GM10266 (cell line): ENCODE measurements around the gene FAM83B.

Source experiments
- DNase-seq: peaks from one replicate; pipeline ENCODE4 v3.0.0; 2012; ENCODE audit errors: extremely low spot score
- TF ChIP-seq, protein P1 (sequence below): IDR thresholded peaks from 2 replicates; pipeline ENCODE4 v1.5.1; 2012; ENCODE audit warnings: mild to moderate bottlenecking, low read depth; ENCODE audit not compliant: control insufficient read depth, insufficient read depth; ENCODE audit errors: missing control alignments

FAM83B gene

DNA sequence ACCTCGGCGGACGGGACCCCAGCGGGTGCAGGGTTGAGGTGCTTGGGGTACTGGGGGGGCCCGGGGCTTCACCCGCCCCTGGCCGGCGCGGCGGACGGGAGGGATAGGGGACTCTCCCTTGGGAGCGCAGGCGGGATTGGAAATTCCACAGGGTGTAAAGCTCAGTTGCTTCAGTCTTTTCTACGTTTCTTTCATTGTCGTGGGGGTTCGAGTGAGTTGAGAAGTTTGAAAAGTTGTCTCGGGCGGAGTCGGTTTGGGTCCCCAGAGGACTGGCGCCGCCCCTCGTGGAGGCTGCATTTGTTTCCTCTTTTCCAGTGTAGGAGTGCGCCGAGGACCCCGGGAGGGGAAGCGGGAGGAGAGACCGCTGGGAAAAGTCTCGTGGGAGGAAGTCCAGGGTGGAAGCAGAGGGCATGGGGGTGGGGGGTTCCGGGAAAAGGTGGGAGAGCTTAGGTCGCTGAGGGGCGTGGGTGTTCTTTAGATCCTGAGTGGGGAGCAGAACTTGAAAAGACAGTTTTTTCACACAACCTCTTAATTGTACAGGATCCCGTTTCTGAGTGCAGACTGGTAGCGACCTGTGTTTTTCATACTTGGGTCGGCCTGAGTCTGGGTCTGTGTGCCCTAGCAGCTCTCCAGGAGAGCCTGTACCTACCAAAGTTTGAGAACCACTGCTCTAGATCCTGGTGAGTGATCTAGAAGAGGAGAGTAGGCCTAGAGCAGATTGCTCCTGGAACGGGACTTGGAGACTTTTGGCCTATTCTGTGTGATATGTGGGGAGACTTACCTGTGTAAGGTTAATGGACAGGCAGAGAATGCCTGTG, 495 bp downstream of the FAM83B start:
- DNase-seq = no peak
- TF ChIP-seq, protein P1, sequence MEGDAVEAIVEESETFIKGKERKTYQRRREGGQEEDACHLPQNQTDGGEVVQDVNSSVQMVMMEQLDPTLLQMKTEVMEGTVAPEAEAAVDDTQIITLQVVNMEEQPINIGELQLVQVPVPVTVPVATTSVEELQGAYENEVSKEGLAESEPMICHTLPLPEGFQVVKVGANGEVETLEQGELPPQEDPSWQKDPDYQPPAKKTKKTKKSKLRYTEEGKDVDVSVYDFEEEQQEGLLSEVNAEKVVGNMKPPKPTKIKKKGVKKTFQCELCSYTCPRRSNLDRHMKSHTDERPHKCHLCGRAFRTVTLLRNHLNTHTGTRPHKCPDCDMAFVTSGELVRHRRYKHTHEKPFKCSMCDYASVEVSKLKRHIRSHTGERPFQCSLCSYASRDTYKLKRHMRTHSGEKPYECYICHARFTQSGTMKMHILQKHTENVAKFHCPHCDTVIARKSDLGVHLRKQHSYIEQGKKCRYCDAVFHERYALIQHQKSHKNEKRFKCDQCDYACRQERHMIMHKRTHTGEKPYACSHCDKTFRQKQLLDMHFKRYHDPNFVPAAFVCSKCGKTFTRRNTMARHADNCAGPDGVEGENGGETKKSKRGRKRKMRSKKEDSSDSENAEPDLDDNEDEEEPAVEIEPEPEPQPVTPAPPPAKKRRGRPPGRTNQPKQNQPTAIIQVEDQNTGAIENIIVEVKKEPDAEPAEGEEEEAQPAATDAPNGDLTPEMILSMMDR = no peak

- DNase-seq = no peak
- TF ChIP-seq, protein P1 = no peak
These were observed 1.4 kb downstream of the FAM83B start for GRCh38 chr6:54847799-54848597.

DNA sequence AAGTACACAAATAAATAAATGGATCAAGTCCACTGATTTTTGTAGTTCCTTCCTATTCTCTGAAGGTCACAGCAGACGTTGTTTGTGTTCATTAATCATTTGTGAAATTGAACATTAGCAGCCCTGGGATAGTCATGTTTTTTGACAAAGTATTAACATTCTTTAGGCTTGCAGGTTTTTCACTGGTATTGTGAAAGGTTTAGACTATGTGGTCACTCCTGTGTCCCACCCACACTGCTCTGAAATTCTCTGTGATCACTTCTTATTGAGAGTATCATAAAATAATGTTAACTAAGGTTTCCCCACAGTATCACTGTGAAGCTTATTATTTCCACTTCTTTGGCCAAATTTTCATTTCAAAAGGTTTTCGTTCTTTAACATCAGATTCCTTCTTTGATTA, 3.5 kb downstream of the FAM83B start:
- TF ChIP-seq, protein P1 = no peak
- no peak for DNase-seq

DNA sequence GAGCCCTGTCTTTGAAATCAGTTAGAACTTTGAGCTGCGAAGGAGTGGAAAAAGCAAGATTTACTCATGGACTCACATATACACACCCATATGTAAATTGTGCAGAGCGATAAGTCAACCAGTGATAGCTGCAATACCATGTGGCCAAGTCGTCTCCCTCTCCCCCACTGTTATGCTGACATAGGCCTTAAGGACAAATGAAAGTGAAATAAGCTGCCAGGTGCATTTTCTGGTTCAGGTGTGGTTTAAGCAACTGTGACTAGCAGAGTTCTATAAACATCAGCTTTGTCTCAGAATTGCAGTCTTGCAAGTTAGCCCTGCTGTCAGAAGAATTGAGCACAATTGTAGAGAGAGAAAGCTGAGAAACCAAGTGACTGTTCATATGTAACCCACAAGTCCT, 9.6 kb downstream of the FAM83B start:
- no peak for DNase-seq
- TF ChIP-seq, protein P1 = no peak

GRCh38 chr6:54860132-54860531, 13.6 kb downstream of the FAM83B start:
- TF ChIP-seq, protein P1 = no peak
- no peak for DNase-seq

GRCh38 chr6:54860739-54861138, 14.2 kb downstream of the FAM83B start:
- no peak for DNase-seq
- TF ChIP-seq, protein P1 = no peak

GRCh38 chr6:54861905-54862616, 15.5 kb downstream of the FAM83B start:
- TF ChIP-seq, protein P1 = no peak
- DNase-seq = no peak
